ENCODE data around the gene PCP2.

- TF ChIP-seq GATA3 (IDR thresholded peaks at IDR 0.05; ENCODE audit: low read depth, low read length) (no peak), GATA2 (IDR thresholded peaks at IDR 0.05; ENCODE audit: low read depth, low read length) (no peak)
Observed at GRCh38 chr19:7680606-7681339, 47.3 kb upstream of the PCP2 start, which contains the start of gene TRAPPC5.
